Mucosa of descending colon (tissue), 3 donors: ENCODE measurements around the gene IGF2BP3. TPM values are rescaled to one million over a fixed set of nuclear protein-coding genes. Genes with fewer than 3 reads are reported as not detected.
"Not testable (repeated sequence)": the region's sequence is repeated elsewhere in the genome, so short reads cannot be mapped to it uniquely, and the experiment has no call there.

ENCODE experiments used
- ATAC-seq: fragments of 200-7000 bp; cut with Tn5 transposase; one replicate; pipeline ENCODE4 v1.9.1; 2020; ENCODE audit warnings: mild to moderate bottlenecking, moderate library complexity
- DNase-seq, 3 donors: peaks; one replicate each; pipeline ENCODE4 v3.0.0-alpha.2; 2020
- H3K36me3 ChIP-seq: fragments of 200-600 bp; one replicate; pipeline ENCODE4 v1.8.0; 2021; ENCODE audit warnings: low read depth, mild to moderate bottlenecking
- H3K4me1 ChIP-seq: fragments of 200-600 bp; one replicate; pipeline ENCODE4 v1.8.0; 2021; ENCODE audit warnings: low read depth, mild to moderate bottlenecking
- H3K4me3 ChIP-seq: fragments of 200-600 bp; one replicate; pipeline ENCODE4 v1.8.0; 2021; ENCODE audit warnings: mild to moderate bottlenecking
- H3K9me3 ChIP-seq: fragments of 200-600 bp; one replicate; pipeline ENCODE4 v1.8.0; 2021; ENCODE audit warnings: mild to moderate bottlenecking
- intact Hi-C, 2 donors: fragments of 100-400 bp; cut with DNase I in 1 of 2; cut with micrococcal nuclease in 1 of 2; formaldehyde crosslinking; loops; one replicate each; pipeline versions ENCODE4 v1.11.0 to v1.11.1; 2022; cut with DNase I, micrococcal nuclease
- long read RNA-seq, 2 donors: library from polyadenylated mRNA; unstranded; transcript quantifications; one replicate each; pipeline ENCODE4 v2.0.0, GENCODE V29; 2019 to 2021
- total RNA-seq, 3 donors: library from RNA; stranded (reverse); fragmentation: NEBNext Ultra II Directional in 2 of 3; extraction: Animal tissue kit (Norgen Biotek cat#: 25700) in 2 of 3; gene quantifications; one replicate each; pipeline versions ENCODE4 v1.2.1 to v1.2.4, GENCODE V29; 2021 to 2023
- TF ChIP-seq, protein P1 (sequence below): fragments of 200-600 bp; IDR thresholded peaks from one replicate; pipeline ENCODE4 v1.8.0; 2022; ENCODE audit warnings: antibody characterized with exemption, mild to moderate bottlenecking
- donor health status: DM: no; HTN: no; CAD: no; lungs with moderate emphysema.
- donor health status: DM: no; HTN: no; CAD: no.
- donor health status: DM: no; HTN: yes; CAD: no.

The IGF2BP3 gene
- total RNA-seq, result under 1 TPM in 1 of 3 donors, not detected in 2; 0.79 TPM
- long read RNA-seq, donor 1, result 0 reads
- long read RNA-seq, donor 2, result 0 reads

DNA sequence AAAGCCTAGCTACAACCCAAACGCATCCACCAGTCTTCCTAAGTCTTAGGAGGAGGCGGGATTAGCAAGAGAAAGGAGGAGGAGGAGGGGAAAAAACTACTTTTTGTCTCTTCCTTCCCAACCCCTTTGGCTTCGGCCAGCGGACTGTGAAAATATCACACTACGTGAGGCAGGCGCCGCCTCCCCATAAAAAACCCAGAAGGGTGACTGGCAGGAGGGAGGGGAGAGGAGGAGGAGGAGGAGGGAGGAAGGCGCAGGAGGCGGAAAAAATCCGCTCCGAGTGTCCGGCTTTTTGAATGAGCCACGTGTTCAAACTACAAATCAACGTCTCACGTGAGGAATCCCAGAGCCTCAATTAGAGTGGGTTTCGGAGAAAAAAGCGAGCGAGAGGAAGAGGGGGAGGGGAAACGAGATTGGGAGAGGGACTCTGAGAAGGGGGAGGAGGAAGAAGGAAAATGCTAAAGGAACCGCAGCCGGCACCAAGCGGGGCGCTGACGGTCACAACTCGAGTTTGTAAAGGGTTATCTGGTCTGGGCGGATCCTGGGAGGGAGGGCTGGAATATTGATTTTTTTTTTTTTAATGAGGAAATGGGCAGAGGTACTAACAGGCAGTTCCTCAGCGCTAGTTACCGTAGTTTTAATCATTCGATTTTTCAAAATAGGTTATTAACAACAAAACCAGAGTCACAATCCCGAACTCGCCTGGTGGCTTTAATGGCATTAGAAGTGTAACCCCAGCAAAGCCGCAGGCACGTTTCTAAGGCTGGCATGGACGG lies at the start of gene IGF2BP3:
TSS of gene IGF2BP3 (minus strand) at position 162 of the 776 bp plus-strand sequence. CDS start 381 bp downstream, outside the sequence.
- TF ChIP-seq, protein P1, sequence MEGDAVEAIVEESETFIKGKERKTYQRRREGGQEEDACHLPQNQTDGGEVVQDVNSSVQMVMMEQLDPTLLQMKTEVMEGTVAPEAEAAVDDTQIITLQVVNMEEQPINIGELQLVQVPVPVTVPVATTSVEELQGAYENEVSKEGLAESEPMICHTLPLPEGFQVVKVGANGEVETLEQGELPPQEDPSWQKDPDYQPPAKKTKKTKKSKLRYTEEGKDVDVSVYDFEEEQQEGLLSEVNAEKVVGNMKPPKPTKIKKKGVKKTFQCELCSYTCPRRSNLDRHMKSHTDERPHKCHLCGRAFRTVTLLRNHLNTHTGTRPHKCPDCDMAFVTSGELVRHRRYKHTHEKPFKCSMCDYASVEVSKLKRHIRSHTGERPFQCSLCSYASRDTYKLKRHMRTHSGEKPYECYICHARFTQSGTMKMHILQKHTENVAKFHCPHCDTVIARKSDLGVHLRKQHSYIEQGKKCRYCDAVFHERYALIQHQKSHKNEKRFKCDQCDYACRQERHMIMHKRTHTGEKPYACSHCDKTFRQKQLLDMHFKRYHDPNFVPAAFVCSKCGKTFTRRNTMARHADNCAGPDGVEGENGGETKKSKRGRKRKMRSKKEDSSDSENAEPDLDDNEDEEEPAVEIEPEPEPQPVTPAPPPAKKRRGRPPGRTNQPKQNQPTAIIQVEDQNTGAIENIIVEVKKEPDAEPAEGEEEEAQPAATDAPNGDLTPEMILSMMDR, result no peak
- Histone ChIP-seq H3K36me3 (no peaks in the 10 kb centered on the region), H3K4me1 (peaks cover 52% of the 10 kb centered on the region), H3K9me3 (no peaks in the 10 kb centered on the region), H3K4me3 (no peak within 1 kb of the TSS)
- ATAC-seq (peak; percentile 37), DNase-seq (peak; percentile 51 to 59 (median 57))
- intact Hi-C loops, result no loop called here

DNA sequence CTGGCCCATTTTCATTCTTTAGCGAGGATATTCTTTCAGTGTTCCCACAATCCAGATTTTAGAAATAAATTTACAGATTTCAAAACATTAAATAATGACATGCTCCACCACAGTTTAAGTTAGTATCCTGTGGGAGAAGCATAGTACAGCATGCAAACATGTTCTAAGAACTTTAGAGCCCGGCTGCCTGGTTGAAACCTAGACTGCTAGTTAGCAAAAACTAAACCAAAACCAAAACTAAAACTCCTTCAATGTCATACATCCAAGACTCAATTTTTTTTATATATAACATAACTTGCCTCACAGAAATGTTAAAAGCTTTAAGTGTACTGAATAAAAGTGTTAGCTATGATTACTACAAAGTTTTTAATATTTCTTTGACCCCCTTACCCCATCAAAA lies 44.5 kb upstream of the IGF2BP3 start:
- H3K4me1 ChIP-seq, result no peaks in the 10 kb centered on the region
- DNase-seq (no peak), ATAC-seq (no peak)
- peaks cover 32% of the 10 kb centered on the region for H3K36me3 ChIP-seq
- H3K4me3 ChIP-seq, result no peak overlapping the region
- no peaks in the 10 kb centered on the region for H3K9me3 ChIP-seq
- intact Hi-C loops, result no loop called here
- TF ChIP-seq, protein P1, result no peak

DNA sequence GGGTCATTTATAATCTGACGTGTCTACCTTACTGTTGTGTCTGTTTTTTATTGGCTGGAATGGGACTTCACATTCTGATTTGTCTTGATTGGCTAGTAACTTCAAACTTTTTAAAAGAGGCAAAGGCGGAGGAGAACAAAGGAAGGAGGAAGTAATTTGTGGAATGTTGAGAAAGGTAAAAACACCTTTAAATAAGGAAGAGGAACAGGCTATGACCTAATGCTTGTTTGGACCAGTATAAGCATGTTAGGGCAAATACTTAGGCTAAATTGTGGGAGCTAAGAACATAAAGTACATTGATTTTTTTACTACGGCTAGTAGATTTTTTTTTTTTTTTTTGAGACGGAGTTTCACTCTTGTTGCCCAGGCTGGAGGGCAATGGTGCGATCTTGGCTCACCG lies 43.5 kb upstream of the IGF2BP3 start:
- H3K4me3 ChIP-seq, H3K9me3 ChIP-seq, intact Hi-C loops, H3K4me1 ChIP-seq, ATAC-seq, DNase-seq: not testable (repeated sequence)
- H3K36me3 ChIP-seq, result peaks cover 32% of the 10 kb centered on the region

DNA sequence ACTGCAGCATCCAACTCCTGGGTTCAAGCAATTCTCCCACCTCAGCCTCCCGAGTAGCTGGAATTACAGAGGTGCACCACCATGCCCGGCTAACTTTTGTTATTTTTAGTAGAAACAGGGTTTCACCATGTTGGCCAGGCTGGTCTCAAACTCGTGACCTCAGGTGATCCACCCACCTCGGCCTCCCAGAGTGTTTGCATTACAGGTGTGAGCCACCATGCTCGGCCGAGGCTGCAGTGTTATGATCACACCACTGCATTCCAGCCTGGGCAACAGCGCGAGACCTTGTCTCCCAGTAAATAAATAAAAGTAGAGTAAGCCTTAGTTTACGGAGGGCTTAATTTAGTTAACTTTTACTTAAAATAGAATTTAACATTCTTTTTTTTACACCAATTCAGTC lies 23.7 kb upstream of the IGF2BP3 start:
- no peaks in the 10 kb centered on the region for H3K9me3 ChIP-seq
- H3K4me3 ChIP-seq, result no peak overlapping the region
- no peaks in the 10 kb centered on the region for H3K4me1 ChIP-seq
- H3K36me3 ChIP-seq, result no peaks in the 10 kb centered on the region
- DNase-seq (no peak), ATAC-seq (no peak)
- intact Hi-C loops, result no loop called here
- TF ChIP-seq, protein P1, result no peak

DNA sequence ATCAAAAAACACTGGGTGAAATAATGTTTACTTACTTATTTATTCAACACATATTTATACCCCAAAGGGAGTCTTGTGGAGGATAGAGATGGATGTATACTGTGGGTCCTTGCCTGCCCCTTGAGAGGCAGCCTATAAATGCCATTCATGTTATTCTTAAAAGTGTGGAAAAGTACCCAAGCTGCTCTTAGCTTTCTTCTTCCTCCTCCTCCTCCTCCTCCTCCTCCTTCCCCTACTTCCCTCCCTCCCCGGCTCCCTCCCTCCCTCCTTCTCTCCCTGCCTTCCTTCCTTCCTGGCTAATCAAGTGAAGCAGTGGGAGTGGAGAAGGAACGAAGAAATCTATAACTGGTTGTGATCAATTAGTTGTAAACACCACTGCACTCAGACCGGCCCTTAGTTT lies 21.2 kb upstream of the IGF2BP3 start:
- no peak overlapping the region for H3K4me3 ChIP-seq
- intact Hi-C loops, result no loop called here
- H3K9me3 ChIP-seq, result no peaks in the 10 kb centered on the region
- DNase-seq, result no peak
- ATAC-seq, result no peak
- H3K36me3 ChIP-seq, result no peaks in the 10 kb centered on the region
- TF ChIP-seq, protein P1, result no peak
- H3K4me1 ChIP-seq, result no peaks in the 10 kb centered on the region

DNA sequence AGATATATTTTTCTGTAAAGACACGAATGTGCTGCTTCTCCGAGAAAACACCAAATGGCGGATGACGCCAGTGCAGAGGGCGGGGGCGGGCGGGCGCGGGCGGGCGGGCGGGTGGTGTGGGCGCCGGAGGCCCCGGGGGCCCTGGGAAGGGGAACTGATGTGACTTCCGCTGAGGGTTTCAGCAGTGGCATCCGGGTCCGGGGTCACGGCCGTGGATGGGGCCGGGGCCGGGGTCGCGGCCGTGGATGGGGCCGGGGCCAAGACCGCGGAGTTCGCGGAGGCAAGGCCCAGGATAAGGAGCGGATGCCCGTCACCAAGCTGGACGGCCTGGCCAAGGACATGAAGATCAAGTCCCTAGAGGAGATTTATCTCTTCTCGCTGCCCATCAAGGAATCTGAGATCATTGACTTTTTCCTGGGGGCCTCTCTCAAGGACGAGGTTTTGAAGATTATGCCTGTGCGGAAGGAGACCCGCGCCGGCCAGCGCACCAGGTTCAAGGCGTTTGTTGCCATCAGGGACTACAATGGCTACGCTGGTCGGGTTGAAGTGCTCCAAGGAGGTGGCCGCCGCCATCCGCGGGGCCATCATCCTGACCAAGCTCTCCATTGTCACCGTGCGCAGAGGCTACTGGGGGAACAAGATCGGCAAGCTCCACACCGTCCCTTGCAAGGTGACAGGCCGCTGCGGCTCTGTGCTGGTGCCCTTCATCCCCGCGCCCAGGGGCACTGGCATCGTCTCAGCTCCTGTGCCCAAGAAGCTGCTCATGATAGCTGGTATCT lies 20.3 kb upstream of the IGF2BP3 start:
- no peak overlapping the region for H3K4me3 ChIP-seq
- no peaks in the 10 kb centered on the region for H3K36me3 ChIP-seq
- intact Hi-C loops, result no loop called here
- no peaks in the 10 kb centered on the region for H3K9me3 ChIP-seq
- DNase-seq, result peak; percentile 30 to 69 (median 51)
- no peaks in the 10 kb centered on the region for H3K4me1 ChIP-seq
- peak; percentile 84 for ATAC-seq
- TF ChIP-seq, protein P1, result no peak

DNA sequence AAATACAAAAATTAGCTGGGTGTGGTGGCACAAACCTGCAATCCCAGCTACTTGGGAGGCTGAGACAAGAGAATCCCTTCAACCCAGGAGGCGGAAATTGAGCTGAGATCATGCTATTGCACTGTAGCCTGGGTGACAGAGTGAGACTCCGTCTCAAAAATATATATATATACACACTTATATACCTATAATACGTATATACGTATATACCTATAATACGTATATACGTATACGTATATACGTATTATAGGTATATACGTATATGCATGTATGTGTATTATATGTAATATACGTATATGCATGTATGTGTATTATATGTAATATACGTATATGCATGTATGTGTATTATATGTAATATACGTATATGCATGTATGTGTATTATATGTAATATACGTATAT lies 18.4 kb upstream of the IGF2BP3 start:
- H3K4me1 ChIP-seq, DNase-seq, H3K36me3 ChIP-seq, ATAC-seq, H3K9me3 ChIP-seq, intact Hi-C loops, H3K4me3 ChIP-seq: not testable (repeated sequence)
